ENCODE data around the gene TBX2.

TBX2 gene

DNA sequence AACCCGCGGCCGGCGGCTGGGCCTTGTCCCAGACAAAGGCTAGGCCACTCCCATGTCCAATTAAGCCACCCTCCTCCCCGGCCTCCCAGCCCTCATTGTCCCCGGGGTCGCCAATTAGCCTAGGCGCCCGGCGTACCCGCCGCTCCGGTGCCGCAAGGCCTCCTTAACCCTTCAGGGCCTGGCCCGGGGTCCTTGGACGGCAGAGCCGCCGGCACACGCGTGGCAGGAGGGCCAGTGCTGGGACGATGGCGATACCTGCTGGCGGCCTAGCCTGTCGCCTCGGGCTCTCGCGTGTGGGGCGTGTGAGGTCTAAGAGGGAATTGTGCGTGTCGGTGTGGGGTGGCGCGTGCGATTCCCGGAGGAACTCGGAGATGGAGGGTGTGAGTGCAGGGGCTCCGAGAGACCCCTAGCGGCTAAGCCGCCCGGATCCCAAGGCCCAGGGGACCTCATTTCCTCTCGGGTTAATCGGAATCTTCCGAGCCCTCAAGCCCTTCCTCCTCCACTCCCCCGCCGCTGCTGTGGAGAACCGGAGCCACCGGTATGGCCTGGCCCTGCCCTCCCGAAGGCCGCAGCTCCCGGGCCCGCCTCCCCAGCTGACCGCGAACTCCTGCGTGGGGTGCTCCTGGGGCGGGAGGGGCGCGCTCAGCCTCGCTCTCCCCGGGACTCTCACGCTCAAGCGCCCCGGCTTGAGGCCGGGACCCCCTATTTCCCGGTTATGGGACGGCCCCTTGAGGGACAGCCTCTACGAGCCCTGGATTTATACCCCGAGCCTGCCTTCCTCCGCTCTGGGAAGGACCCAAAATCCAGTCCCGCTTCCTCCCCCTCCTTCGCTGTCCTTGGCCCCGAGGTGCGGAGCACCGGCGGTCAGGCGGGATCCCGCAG lies 11.9 kb downstream of the TBX2 start:
- in situ Hi-C loops (cut with MboI; ENCODE audit: low sequenced_read_pairs), result no loop called here

DNA sequence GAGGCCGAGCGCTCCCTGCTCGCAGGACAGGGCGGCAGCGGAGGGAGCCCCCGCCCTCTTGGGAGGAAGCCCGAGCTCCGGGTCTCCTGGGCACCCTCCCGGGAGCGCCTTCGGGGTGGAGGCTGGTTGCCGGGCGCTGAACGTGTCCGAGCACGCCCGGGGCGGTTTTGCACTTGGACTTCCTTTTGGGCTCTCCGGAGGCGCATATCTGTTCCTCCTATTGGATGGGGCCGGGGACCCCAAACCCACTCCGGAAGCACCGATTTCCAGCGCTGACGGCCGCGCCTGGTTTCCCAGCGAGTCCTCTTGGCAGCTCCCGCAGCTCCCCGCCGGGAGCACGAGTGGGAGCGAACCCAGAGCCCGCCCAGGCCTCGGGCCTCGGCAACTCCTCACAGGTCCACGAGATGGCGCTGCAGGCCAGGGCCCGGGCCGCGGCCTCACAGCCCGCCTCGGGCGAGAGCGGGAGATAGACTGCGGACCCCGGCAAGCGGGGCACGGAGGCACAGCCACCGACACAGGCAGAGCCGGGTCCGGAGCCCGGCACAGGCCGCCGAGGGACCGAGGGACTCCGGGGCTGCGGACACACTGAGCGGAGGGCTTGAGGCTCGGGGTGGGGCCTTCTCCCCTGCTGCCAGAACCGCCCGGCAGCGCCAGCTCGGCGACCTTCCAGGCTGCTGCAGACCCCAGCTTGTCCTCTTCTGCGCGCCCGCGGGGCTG lies 12.7 kb downstream of the TBX2 start:
- in situ Hi-C loops (cut with MboI; ENCODE audit: low sequenced_read_pairs), result no loop called here

DNA sequence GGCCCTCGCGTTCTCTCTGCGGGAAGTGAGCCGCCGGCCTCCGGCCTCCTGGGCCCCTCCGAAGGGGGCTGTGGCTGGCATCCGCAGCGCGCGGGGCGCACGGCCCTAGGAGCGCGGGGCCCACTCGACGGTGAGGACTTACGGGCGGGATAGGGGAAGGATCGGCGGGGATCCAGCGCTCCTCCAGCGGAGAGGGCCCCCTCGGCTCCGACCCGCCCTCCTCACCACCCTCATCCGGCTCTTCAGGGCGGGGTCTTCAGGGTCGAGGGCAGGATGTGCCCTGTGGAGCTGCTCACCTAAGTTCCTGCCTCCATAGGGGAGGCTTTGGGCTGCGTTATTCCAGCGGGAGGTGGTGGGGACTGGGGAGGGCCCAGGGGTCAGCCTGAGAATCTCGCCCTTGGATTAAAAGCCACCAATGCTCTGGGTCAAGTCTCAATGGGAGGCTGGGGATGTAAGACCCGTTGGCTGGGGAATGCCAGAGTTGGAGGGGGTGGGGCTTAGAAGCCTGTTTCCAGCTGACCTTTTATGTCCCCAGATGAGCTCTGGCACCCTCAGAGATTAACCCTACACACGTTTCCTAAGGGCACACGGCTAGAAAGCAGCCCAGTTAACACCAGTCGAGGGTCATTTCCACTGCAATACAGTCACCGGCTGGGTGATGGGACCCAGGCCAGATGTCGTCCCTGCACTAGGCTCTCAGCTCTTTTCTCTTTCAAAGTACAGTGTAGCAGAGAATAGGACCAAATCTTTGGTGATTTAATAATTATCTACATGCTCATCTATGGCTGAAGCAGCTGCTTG lies 13.4 kb downstream of the TBX2 start:
- in situ Hi-C loops (cut with MboI; ENCODE audit: low sequenced_read_pairs), result no loop called here

DNA sequence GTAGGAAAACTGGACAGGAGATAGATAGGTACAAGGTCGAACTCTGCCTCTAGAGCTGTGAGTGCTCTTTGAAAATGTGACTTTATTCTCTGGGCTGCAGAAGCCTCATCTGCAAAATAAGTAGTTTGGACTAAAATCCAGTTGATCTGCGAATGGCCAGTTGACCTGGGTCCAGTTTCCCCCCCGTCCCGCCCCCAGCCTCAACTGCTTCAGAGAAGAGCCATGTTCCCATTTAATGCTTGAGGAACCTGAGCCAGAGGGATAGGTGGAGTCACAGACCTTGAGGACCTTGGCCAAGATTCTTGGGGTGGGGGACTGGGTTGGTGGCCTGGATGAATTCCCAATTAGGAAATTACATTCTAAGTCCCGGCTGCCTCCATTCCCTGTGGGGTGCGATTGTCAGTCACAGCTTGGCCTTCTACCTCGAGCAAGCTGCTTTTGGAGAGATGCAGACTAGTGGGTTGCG lies 14.1 kb downstream of the TBX2 start:
- in situ Hi-C loops (cut with MboI; ENCODE audit: low sequenced_read_pairs), result no loop called here

DNA sequence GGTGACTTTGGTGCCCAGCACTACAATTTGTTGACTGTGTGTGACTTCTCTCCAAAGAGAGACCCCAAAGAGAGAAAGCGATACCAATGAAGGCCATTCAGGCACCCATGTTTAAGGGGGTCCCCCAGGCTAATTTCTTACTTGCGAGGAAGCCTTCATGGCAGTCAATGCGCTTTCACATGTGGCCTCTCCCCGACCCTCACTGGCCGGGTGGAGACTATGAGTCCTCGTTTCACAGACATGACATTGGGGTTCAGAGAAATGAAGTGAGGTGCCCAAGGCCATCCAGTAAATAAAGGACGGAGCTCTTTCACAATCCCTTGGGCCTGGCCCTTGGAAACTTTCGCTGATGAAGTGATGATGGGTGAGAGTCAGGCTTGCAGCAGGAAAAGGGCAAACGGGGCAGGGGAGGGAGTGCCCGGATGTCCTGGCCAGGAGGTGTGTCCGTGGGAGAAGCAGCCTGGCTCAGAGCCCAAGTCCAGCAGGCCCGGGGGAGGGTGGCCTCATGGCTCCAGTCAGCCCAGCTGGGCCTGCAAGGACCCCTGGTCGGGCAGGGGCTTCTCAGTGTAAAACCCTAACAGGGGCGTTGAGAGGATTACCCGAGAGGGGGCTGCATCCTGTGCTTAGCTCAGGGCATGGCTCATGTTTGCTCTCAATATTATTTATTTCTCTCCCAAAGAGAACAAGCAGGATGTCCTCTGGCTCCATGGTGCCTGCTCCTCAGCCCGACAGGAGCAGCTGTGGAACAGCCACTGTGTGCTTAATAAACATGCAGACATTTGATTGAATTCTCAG lies 14.7 kb downstream of the TBX2 start:
- in situ Hi-C loops (cut with MboI; ENCODE audit: low sequenced_read_pairs), result no loop called here

DNA sequence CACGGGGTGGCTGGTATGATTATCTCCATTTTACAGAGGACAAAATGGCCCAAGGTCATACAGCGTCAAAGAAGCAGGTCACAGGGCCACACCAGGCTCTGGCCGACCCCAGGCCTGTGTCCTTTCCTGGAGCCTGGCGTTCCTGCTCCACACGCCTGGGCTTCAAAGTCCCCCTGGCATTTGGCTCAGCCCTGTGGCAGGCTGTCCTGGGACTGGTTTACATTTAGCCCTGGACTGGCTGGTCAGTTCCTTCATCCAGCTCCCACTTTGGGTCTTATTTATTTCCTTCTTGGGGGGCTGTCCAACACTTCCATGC lies 15.3 kb downstream of the TBX2 start:
- in situ Hi-C loops (cut with MboI; ENCODE audit: low sequenced_read_pairs), result no loop called here

DNA sequence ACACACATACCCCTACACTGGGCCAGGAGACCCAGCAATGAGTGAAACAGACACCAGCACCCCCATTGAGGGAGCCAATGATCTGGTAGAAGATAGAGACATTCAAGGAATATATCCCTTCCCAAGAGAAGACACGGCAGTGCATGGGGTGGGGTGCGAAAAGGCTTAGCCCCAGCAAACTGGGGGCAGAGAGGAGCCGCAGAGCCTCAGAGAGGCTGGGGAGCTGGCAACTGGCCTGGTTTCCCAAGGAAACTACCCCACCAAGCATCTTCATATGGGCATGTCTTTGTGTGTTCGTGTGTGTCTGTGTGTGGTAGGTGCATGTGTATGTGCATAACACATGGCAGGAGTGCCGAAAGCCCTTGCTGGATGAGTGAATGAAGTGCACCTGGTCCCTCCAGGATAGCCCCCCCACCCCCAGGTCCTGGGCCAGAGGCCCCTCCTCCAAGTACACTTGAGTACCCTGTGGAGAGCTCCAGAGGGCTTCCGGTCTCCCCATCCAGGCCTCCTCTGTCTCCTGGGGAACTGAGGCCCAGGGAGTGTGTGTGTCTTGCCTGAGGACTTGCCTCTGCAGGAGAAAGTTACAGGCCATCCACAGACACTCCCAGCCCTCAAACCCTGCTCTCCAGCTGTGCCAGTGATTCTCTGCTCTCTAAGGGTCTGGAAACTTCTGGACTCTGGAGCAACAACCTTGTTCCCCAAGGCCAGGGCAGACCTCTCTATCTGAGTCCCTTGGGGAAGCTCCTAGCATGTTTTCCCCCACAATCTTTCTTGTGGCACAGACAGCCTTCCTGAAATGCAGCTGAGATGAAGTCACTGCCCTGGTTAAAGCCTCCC lies 15.9 kb downstream of the TBX2 start:
- in situ Hi-C loops (cut with MboI; ENCODE audit: low sequenced_read_pairs), result no loop called here

DNA sequence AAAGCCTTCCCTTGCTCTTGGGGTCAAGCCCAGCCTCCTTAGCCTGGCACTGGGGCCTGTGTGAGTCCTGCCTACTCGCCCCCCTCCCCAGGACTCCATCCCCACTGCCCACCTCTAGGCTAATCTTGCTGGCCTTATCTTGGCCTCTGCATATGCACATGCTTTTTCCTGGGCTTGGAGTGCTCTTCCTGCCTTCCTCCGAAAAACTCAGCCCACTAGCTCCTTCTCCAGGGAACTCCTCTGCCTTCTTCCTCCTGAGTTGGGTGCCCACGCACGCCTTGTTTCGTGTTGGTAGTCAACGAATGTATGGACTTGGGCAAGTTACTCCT lies 16.5 kb downstream of the TBX2 start:
- in situ Hi-C loops (cut with MboI; ENCODE audit: low sequenced_read_pairs), result no loop called here

DNA sequence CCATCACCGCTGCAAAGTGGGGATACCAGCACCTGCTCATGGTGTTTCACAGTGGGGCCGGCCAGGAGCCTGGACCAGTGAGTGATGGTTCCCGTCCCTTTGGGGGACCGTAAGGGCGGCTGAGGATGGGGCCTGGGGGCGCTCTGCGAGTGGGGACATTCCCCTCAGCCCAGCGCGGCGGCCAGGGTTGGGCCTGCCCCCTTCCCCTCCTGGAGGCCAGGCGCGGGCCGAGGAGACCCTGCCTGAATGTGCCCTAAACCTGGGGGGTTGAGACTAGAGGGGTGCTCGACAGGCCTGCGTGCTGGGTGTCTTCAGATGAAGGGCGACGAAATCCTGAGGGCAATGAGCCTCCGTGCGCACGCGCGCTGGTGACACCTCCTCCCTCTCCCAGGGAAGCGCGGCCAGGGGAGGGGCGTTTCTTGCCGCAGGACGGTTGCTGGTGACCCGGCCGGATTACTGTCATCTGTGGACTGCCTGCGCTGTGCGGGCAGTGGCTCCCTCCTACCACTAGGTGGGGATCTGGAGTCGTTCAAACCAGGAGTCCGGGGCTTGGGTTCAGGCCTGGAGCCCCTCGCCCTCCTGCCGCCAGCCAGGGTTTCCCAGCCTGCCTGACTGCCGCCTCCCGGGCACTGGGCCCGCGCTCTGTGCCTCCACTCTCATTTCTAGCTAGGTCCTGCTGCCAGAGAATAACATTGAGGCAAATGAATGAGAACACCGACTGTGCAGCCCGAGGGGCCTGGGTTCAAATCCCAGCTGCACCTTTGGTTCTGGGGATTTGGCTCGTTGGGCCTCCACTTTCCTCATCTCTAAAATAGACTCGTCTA lies 17.1 kb downstream of the TBX2 start:
- in situ Hi-C loops (cut with MboI; ENCODE audit: low sequenced_read_pairs), result no loop called here

DNA sequence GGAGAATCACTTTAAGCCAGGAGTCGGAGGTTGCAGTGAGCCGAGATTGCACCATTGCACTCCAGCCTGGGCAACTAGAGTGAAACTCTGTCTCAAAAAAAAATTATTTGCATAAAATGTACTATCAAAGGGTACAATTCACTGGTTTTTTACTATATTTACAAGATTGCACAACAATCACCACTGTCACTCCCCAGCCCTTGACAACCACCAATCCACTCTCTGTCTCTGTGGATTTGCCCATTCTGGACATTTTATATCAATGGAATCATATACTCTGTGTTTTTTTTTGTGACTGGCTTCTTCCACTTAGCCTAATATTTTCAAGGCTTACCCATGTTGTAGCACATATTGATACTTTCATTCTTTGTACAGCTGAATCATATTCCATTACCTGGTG lies 18.8 kb downstream of the TBX2 start:
- in situ Hi-C loops (cut with MboI; ENCODE audit: low sequenced_read_pairs), result no loop called here

DNA sequence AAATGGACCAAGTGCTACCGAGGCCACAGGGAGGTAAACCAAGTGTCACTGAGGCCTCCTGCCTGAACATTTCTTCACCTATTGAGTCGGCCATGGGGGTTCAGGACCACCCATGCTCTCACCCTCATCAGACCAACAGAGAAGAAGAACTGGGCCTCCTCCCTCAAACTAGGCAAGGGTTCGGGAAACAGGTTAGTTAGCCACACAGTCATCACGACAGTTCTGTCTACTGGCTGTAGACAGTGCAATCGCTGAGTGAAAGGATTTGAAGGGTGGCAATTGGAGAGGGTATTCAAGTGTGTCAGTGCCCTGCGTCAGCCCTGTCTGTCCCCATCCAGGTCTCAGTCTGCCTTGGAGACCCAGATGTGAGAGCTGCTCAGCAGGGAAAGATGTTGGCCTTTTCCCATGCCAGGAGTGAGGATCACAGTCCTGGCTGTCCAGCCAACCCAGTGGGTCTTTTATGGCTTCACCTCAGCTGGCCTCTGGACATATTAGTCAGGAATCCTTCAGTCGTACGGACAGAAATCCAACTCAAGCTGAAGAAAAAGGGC lies 19.9 kb downstream of the TBX2 start:
- in situ Hi-C loops (cut with MboI; ENCODE audit: low sequenced_read_pairs), result no loop called here

DNA sequence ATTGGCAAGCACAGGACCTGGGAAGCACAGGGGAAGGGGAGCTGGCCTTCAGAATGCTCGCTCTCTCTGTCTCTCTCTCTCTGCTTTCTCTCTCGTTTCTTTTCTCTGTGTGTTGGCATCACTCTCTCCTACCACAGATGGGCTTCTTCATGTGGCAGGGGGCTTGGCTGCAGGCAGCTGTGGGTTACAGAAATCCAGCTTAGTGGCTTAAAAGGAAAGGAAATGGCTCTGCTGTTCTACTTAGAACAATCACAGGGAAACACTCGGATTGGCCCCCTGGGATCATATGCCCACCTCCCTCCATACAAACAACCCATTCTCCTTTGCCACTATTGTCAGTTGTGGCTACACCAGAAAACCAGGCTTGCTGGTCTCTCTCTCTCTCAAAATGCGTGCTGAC lies 20.4 kb downstream of the TBX2 start:
- in situ Hi-C loops (cut with MboI; ENCODE audit: low sequenced_read_pairs), result no loop called here

DNA sequence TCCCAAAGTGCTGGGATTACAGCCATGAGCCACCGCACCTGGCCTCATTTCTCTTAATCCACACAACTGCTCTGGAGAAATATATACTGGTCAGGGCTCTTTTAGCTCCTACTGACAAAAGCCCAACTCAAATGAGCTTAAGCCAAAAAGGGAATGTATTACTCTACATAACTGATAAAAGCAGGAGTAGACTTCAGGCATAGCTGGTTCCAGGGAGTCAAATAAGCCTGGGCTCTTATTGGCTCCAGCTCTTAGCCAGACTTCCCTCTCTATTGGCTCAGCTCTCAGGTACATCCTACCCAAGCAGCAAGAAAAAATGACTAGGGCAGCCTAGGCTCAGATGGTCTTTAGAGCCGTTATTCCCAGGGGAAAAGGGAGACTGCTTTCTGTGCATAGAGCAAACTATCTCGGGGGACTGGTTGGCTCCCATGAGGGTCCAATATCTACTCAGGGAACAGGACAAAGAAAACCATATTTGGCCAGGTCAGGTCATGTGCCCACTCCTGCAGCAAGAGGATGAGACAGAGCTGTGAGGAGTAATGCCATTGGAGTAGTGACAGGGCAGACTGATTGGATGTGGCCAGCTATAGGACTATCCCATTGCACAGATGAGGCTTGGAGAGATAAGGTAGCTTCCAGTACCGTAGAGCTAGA lies 21.2 kb downstream of the TBX2 start:
- in situ Hi-C loops (cut with MboI; ENCODE audit: low sequenced_read_pairs), result no loop called here

DNA sequence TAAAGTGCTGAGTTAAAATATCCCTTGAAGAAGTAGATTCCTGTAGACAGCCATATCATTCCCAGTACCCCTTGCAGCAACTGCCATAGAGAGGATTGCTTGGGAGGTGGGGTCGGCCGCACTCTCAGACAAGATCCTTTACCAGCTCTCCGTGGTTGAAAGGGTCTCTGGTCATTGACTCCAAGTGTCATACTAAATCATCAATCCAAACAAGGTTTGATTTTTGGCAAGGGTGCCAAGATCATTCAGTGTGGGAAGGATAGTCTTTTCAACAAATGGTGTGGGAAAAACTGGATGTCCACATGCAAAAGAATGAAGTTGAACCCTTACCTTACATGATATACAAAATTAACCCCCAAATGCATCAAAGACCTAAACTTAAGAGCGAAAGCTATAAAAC lies 21.8 kb downstream of the TBX2 start:
- in situ Hi-C loops (cut with MboI; ENCODE audit: low sequenced_read_pairs), result no loop called here

DNA sequence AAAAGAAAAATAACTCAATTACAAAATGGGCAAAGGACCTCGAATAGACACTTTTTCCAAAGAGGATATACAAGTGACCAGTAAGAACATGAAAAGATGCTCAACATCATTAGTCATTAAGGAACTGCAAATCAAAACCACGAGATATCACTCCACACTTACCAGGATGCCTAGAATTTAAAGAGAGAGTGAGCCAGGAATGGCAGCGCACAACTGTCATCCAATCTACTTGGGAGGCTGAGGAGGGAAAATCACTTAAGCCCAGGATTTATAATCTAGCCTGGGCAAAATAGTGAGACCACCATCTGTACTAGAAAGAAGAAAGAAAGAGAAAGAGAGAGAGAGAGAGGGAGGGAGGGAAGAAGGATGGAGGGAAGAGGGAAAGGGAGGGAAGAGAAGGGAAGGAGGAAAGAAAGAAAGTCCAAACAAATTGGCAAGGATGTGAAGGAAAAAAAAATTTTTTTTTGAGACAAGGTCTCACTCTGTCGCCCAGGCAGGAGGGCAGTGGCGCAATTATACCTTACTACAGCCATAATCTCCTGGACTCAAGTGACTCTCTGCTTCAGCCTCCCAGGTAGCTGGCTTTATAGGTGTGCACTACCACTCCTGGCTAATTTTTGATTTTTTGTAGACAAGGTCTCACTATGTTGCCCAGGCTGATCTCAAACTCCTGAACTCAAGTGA lies 22.6 kb downstream of the TBX2 start:
- in situ Hi-C loops (cut with MboI; ENCODE audit: low sequenced_read_pairs), result no loop called here

DNA sequence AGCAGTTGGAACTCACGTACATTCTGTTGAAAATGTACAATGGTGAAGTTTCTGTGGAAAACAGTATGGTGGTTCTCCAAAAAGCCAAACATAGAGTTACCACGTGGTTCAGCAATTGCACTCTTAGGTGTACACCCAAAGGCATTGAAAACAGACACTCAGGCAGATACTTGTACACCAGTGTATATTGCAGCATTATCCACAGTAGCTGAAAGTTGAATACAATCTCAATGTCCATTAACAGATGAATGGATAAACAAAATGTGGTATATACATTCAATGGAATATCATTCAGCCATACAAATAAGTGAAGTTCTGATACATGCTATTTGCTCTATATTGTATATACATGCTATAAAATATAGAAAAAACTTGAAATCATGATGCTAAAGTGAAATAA lies 23.2 kb downstream of the TBX2 start:
- in situ Hi-C loops (cut with MboI; ENCODE audit: low sequenced_read_pairs), result no loop called here

DNA sequence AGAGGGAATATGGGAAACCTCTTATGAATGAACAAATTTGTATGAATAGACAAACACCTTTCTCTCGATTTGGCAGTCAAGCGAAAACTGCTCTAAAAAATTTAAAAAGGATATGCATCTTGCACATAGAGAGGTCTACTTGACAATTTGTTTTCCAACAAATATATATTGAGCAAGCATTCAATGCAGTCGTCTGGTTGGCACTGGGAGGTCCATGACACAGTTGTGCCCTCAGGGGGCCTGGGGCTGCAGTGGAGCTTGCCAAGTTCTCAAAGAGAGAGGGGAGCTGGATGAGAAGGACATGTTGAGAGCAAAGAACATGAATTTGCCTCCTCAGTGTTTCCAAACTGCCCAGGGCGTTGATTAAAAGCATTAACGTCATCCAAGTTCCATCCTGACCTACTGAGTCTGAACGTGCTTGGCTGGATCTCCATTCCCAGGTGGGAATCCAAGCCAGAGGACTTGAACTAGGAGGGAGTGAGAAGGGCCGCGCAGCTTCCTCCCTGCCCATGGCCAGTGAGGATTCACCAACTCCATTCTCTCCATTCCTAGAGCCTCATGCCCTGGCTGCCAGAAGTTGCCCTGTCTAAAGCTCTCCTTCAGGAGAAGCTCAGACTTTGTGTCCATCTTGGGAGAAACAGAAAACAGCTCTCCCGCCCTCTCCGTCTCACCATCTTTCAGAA lies 24.5 kb downstream of the TBX2 start:
- in situ Hi-C loops (cut with MboI; ENCODE audit: low sequenced_read_pairs), result no loop called here
